Measurements from ENCODE around the gene U2AF1L4. TPM values are rescaled to one million over a fixed set of nuclear protein-coding genes. Genes with fewer than 3 reads are reported as not detected.

The U2AF1L4 gene
- total RNA-seq, 1 donor from 2014 or later = 19.4 TPM

GRCh38 chr19:35787227-35787799, 42.1 kb upstream of the U2AF1L4 start:
- H3K9me3 Mint-ChIP-seq = no peaks in the 10 kb centered on the region
- no peak overlapping the region for H3K4me3 Mint-ChIP-seq
- no peak overlapping the region for H3K27ac Mint-ChIP-seq (ENCODE audit: unreplicated experiment)
- no peak for DNase-seq (ENCODE audit: low read depth, low spot score)
- peaks cover 7% of the 10 kb centered on the region for H3K4me1 Mint-ChIP-seq
- no peaks in the 10 kb centered on the region for H3K27me3 Mint-ChIP-seq (ENCODE audit: low read depth)
- TF ChIP-seq CTCF (conservative IDR thresholded peaks at IDR 0.05) = no peak
- peaks cover 3% of the 10 kb centered on the region for H3K36me3 Mint-ChIP-seq (ENCODE audit: low read depth)

- H3K9me3 Mint-ChIP-seq = no peaks in the 10 kb centered on the region
- H3K4me3 Mint-ChIP-seq = no peak overlapping the region
- TF ChIP-seq CTCF (conservative IDR thresholded peaks at IDR 0.05) = no peak
- peaks cover 7% of the 10 kb centered on the region for H3K4me1 Mint-ChIP-seq
- no peak overlapping the region for H3K27ac Mint-ChIP-seq (ENCODE audit: unreplicated experiment)
- no peaks in the 10 kb centered on the region for H3K27me3 Mint-ChIP-seq (ENCODE audit: low read depth)
- H3K36me3 Mint-ChIP-seq (ENCODE audit: low read depth) = peaks cover 3% of the 10 kb centered on the region
- no peak for DNase-seq (ENCODE audit: low read depth, low spot score)
Measured at GRCh38 chr19:35786299-35787160, 41.3 kb upstream of the U2AF1L4 start.

GRCh38 chr19:35785339-35785627, 40.1 kb upstream of the U2AF1L4 start:
- H3K27me3 Mint-ChIP-seq (ENCODE audit: low read depth) = no peaks in the 10 kb centered on the region
- no peak overlapping the region for H3K27ac Mint-ChIP-seq (ENCODE audit: unreplicated experiment)
- no peak for DNase-seq (ENCODE audit: low read depth, low spot score)
- no peaks in the 10 kb centered on the region for H3K9me3 Mint-ChIP-seq
- no peak for TF ChIP-seq CTCF (conservative IDR thresholded peaks at IDR 0.05)
- no peak overlapping the region for H3K4me3 Mint-ChIP-seq
- H3K36me3 Mint-ChIP-seq (ENCODE audit: low read depth) = peaks cover 3% of the 10 kb centered on the region
- H3K4me1 Mint-ChIP-seq = peaks cover 7% of the 10 kb centered on the region

- peaks cover 7% of the 10 kb centered on the region for H3K4me1 Mint-ChIP-seq
- H3K36me3 Mint-ChIP-seq (ENCODE audit: low read depth) = peaks cover 3% of the 10 kb centered on the region
- no peak for TF ChIP-seq CTCF (conservative IDR thresholded peaks at IDR 0.05)
- H3K4me3 Mint-ChIP-seq = no peak overlapping the region
- no peaks in the 10 kb centered on the region for H3K9me3 Mint-ChIP-seq
- H3K27ac Mint-ChIP-seq (ENCODE audit: unreplicated experiment) = no peak overlapping the region
- no peak for DNase-seq (ENCODE audit: low read depth, low spot score)
- H3K27me3 Mint-ChIP-seq (ENCODE audit: low read depth) = no peaks in the 10 kb centered on the region
Measured at GRCh38 chr19:35784503-35785338, 39.5 kb upstream of the U2AF1L4 start.

- Mint-ChIP-seq H3K4me1 (peaks cover 7% of the 10 kb centered on the region), H3K27me3 (ENCODE audit: low read depth) (no peaks in the 10 kb centered on the region), H3K27ac (ENCODE audit: unreplicated experiment) (no peak overlapping the region), H3K4me3 (no peak overlapping the region), H3K36me3 (ENCODE audit: low read depth) (peaks cover 3% of the 10 kb centered on the region), H3K9me3 (no peaks in the 10 kb centered on the region)
- no peak for TF ChIP-seq CTCF (conservative IDR thresholded peaks at IDR 0.05)
- no peak for DNase-seq (ENCODE audit: low read depth, low spot score)
Measured at GRCh38 chr19:35783469-35784434, 38.5 kb upstream of the U2AF1L4 start.

Data from neural crest cell (in vitro differentiated cells).